SK-N-SH (cell line): ENCODE data around the gene PDE4D. TPM values are rescaled to one million over a fixed set of nuclear protein-coding genes. Genes with fewer than 3 reads are reported as not detected.

ENCODE experiments used
- CTCF ChIA-PET: fragments of 300-600, 350-600 bp; formaldehyde crosslinking; extraction: SDS; loops from one replicate; lab custom pipeline; 2021; lab: Yijun Ruan, JAX
- POLR2A ChIA-PET: fragments of 350-600 bp; sonication (Branson Sonifier 250); formaldehyde crosslinking; extraction: SDS; loops from one replicate; lab custom pipeline; 2020; ENCODE audit warnings: antibody characterized with exemption, inconsistent platforms; lab: Yijun Ruan, JAX
- DNase-seq: peaks from one replicate; pipeline ENCODE4 v3.0.0; 2012
- H2AFZ ChIP-seq: fragments of 200-600 bp; sonication (generic); 2 replicates; pipeline ENCODE4 v1.8.1; 2016; ENCODE audit warnings: antibody characterized with exemption, mild to moderate bottlenecking, low read depth
- H3F3A ChIP-seq: fragments of 200-600 bp; sonication (generic); replicated peaks from 2 replicates; pipeline ENCODE3; 2016; ENCODE audit warnings: antibody characterized with exemption, mild to moderate bottlenecking; ENCODE audit not compliant: insufficient read depth
- H3K27ac ChIP-seq, 2 experiments: fragments of 200-500 bp in 1 of 2; fragments of 200-600 bp in 1 of 2; sonication (Bioruptor generic) in 1 of 2; sonication (generic), shearing (Covaris generic) in 1 of 2; 2 replicates each; pipeline versions ENCODE4 v1.5.1 to v1.6.1; 2014 to 2016; ENCODE audit warnings: low read depth in 2 of 2, inconsistent platforms in 1 of 2, low read length in 1 of 2, mild to moderate bottlenecking in 1 of 2, mixed read lengths in 1 of 2
- H3K27me3 ChIP-seq: fragments of 200-600 bp; sonication (generic), shearing (Covaris generic); 2 replicates; pipeline ENCODE4 v1.6.1; 2016; ENCODE audit warnings: mixed run types; ENCODE audit not compliant: insufficient read depth
- H3K36me3 ChIP-seq, 2 experiments: fragments of 200-500 bp in 1 of 2; fragments of 200-600 bp in 1 of 2; sonication (Bioruptor generic) in 1 of 2; sonication (generic) in 1 of 2; replicated peaks in 1 of 2; 2 replicates each; pipeline versions ENCODE3 to v1.5.1; 2014 to 2016; ENCODE audit warnings: low read length in 1 of 2, mild to moderate bottlenecking in 1 of 2; ENCODE audit not compliant: insufficient read depth in 2 of 2, control insufficient read depth in 1 of 2
- H3K4me1 ChIP-seq, 2 experiments: fragments of 200-500 bp in 1 of 2; fragments of 200-600 bp in 1 of 2; sonication (Bioruptor generic) in 1 of 2; sonication (generic), shearing (Covaris generic) in 1 of 2; 2 replicates each; pipeline versions ENCODE4 v1.5.1 to v1.6.1; 2014 to 2016; ENCODE audit warnings: low read depth in 1 of 2, low read length in 1 of 2, mixed run types in 1 of 2; ENCODE audit not compliant: insufficient read depth in 2 of 2, control insufficient read depth in 1 of 2
- H3K4me2 ChIP-seq: fragments of 200-600 bp; sonication (generic), shearing (Covaris generic); 2 replicates; pipeline ENCODE4 v1.6.1; 2017; ENCODE audit warnings: mixed run types
- H3K4me3 ChIP-seq, 2 experiments: fragments of 200-500 bp in 1 of 2; fragments of 200-600 bp in 1 of 2; sonication (Bioruptor generic) in 1 of 2; sonication (generic), shearing (Covaris generic) in 1 of 2; 2 replicates each; pipeline versions ENCODE4 v1.5.1 to v1.8.1; 2014 to 2016; ENCODE audit warnings: low read depth in 2 of 2, inconsistent platforms in 1 of 2, low read length in 1 of 2, mild to moderate bottlenecking in 1 of 2, mixed read lengths in 1 of 2, moderate library complexity in 1 of 2
- H3K79me2 ChIP-seq: fragments of 200-600 bp; sonication (generic); 2 replicates; pipeline ENCODE4 v1.8.1; 2017; ENCODE audit warnings: mild to moderate bottlenecking; ENCODE audit not compliant: insufficient read depth
- H3K9ac ChIP-seq: fragments of 200-600 bp; sonication (generic); 2 replicates; pipeline ENCODE4 v1.6.1; 2017; ENCODE audit warnings: mixed run types
- H3K9me2 ChIP-seq: fragments of 200-600 bp; sonication (generic); 2 replicates; pipeline ENCODE4 v1.6.1; 2017; ENCODE audit warnings: mixed run types
- H3K9me3 ChIP-seq: fragments of 200-600 bp; sonication (generic); 2 replicates; pipeline ENCODE4 v1.6.1; 2017; ENCODE audit warnings: mixed run types, mild to moderate bottlenecking, moderate library complexity
- H4K20me1 ChIP-seq: fragments of 200-600 bp; sonication (generic); 2 replicates; pipeline ENCODE4 v1.6.1; 2017; ENCODE audit warnings: mild to moderate bottlenecking, mixed run types; ENCODE audit not compliant: insufficient read depth
- ELF1 ChIP-seq: IDR thresholded peaks from 2 replicates; pipeline ENCODE4 v1.4.0; 2012
- EP300 ChIP-seq, 2 experiments: IDR thresholded peaks; 2 replicates each; pipeline versions ENCODE4 v1.4.0 to v1.6.1; 2012; ENCODE audit warnings: borderline replicate concordance in 1 of 2, low read depth in 1 of 2, low read length in 1 of 2
- FOSL2 ChIP-seq: IDR thresholded peaks from 2 replicates; pipeline ENCODE4 v1.4.0; 2012; ENCODE audit warnings: low read depth, mild to moderate bottlenecking, moderate library complexity, borderline replicate concordance
- GABPA ChIP-seq: IDR thresholded peaks from 2 replicates; pipeline ENCODE4 v1.4.0; 2012; ENCODE audit warnings: low read depth, mild to moderate bottlenecking
- GATA2 ChIP-seq: sonication (generic); formaldehyde crosslinking; IDR thresholded peaks from 2 replicates; pipeline ENCODE4 v1.5.0; 2020; ENCODE audit warnings: mild to moderate bottlenecking, missing genetic modification reagents
- JUND ChIP-seq: IDR thresholded peaks from 2 replicates; pipeline ENCODE4 v1.4.0; 2012
- MEF2A ChIP-seq: IDR thresholded peaks from 2 replicates; pipeline ENCODE4 v1.4.0; 2012; ENCODE audit warnings: low read depth, borderline replicate concordance
- MXI1 ChIP-seq: IDR thresholded peaks from 2 replicates; pipeline ENCODE4 v1.6.1; 2012; ENCODE audit warnings: mild to moderate bottlenecking, low read depth, low read length, improper control_type of control experiment
- NFIC ChIP-seq: IDR thresholded peaks from 2 replicates; pipeline ENCODE4 v1.4.0; 2012; ENCODE audit warnings: borderline replicate concordance
- POLR2AphosphoS5 ChIP-seq: IDR thresholded peaks from 2 replicates; pipeline ENCODE4 v1.6.1; 2012; ENCODE audit warnings: low read depth, low read length
- RAD21 ChIP-seq: IDR thresholded peaks from 2 replicates; pipeline ENCODE4 v1.6.1; 2012; ENCODE audit warnings: mild to moderate bottlenecking, low read length
- RCOR1 ChIP-seq: fragments of 150-350 bp; IDR thresholded peaks from 2 replicates; pipeline ENCODE4 v1.6.1; 2017; ENCODE audit warnings: antibody characterized with exemption, low read length
- RFX5 ChIP-seq: IDR thresholded peaks from 2 replicates; pipeline ENCODE4 v1.6.1; 2012; ENCODE audit warnings: mild to moderate bottlenecking, improper control_type of control experiment, low read length
- RXRA ChIP-seq: IDR thresholded peaks from 2 replicates; pipeline ENCODE4 v1.4.0; 2012; ENCODE audit warnings: low read depth, mild to moderate bottlenecking, borderline replicate concordance
- SIN3A ChIP-seq: IDR thresholded peaks from 2 replicates; pipeline ENCODE4 v1.6.1; 2012; ENCODE audit warnings: low read depth, mild to moderate bottlenecking, low read length, moderate library complexity, borderline replicate concordance
- SMC3 ChIP-seq: IDR thresholded peaks from 2 replicates; pipeline ENCODE4 v1.6.1; 2012; ENCODE audit warnings: low read depth, low read length, improper control_type of control experiment
- TCF12 ChIP-seq: IDR thresholded peaks from 2 replicates; pipeline ENCODE4 v1.4.0; 2012
- YY1 ChIP-seq: IDR thresholded peaks from 2 replicates; pipeline ENCODE4 v1.4.0; 2012; ENCODE audit warnings: low read depth, mild to moderate bottlenecking
- WGBS: methylation state at CpG from one replicate; pipeline ENCODE4 v1.1.6; 2017; ENCODE audit warnings: low lambda C conversion rate; 5-methylcytosine and 5-hydroxymethylcytosine counted together
- polyA plus RNA-seq, 3 experiments: library from polyadenylated mRNA; depleted of rRNA; stranded (reverse); fragments of >200 nt; gene quantifications; 2 replicates each; pipeline ENCODE4 v1.2.3, GENCODE V29; 2012
- TF ChIP-seq, protein P1 (sequence below): fragments of 150-350 bp; IDR thresholded peaks from 2 replicates; pipeline ENCODE4 v1.6.1; 2016; ENCODE audit warnings: mild to moderate bottlenecking, low read depth, low read length
- TF ChIP-seq, protein P2 (sequence below): IDR thresholded peaks from 2 replicates; pipeline ENCODE4 v1.4.0; 2012; ENCODE audit warnings: low read depth, borderline replicate concordance
- TF ChIP-seq, protein P3 (sequence below): IDR thresholded peaks from 2 replicates; pipeline ENCODE4; 2012
- TF ChIP-seq, protein P4 (sequence below): IDR thresholded peaks from 2 replicates; pipeline ENCODE4 v1.6.1; 2012; ENCODE audit warnings: mild to moderate bottlenecking, low read depth, low read length, moderate library complexity

The PDE4D gene
- polyA plus RNA-seq, 1 of the 3 experiments (the other 2 are of a cell fraction): 2.4 TPM

DNA sequence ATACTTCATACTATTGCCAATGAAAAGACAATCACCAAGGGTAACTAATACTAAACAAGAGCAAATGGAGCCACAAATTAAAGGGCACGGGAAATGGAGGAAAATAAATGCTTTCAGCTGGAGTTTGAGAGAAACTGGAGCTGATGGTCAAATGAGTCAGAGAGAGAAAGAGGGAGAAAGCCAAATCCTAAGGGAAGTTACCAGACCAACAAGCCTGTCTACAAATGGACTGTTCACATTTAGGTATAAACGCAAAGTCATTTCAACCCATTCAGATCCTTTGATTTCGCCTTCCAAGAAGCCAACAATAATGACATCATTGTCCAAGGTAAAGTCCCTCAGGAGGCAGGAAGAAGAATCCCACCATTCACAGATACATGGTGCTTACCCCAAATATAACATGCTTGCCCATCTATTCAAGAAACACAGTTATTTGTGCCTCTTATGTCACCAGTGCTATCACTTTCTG lies 958.9 kb downstream of the PDE4D start:
- Histone ChIP-seq H4K20me1 (no peaks in the 10 kb centered on the region), H3K36me3 (no peaks in the 10 kb centered on the region), H3K9ac (no peak overlapping the region), H3F3A (no peaks in the 10 kb centered on the region), H3K9me2 (no peaks in the 10 kb centered on the region), H3K4me1 (no peaks in the 10 kb centered on the region), H3K27ac (peak overlapping the region in 1 of 2 experiments; percentile 51; a peak in 2 of 4 replicates), H3K9me3 (no peaks in the 10 kb centered on the region), H3K4me3 (no peak overlapping the region), H3K79me2 (no peaks in the 10 kb centered on the region), H2AFZ (peak overlapping the region; percentile 46; the same call in 1 of the 2 replicates), H3K27me3 (no peaks in the 10 kb centered on the region; the same call in 1 of the 2 replicates), H3K4me2 (no peak overlapping the region)
- ChIA-PET POLR2A (no interaction called here), CTCF (interaction anchor here (0.6 kb wide), 1 partner anchor 23 kb away, joined by 5 read pairs; no protein-coding TSS in a partner anchor)
- no peak for DNase-seq
- TF ChIP-seq EP300 (IDR thresholded peaks at IDR 0.05; ENCODE audit: borderline replicate concordance in 1 of 2, low read depth in 1 of 2, low read length in 1 of 2) (no peak), GATA2 (CRISPR knock-in tag) (no peak), RXRA (no peak), SMC3 (no peak), RFX5 (no peak), RAD21 (no peak), ELF1 (no peak), MXI1 (no peak), POLR2AphosphoS5 (no peak), SIN3A (no peak), GABPA (no peak), MEF2A (no peak)
- TF ChIP-seq, protein P1, sequence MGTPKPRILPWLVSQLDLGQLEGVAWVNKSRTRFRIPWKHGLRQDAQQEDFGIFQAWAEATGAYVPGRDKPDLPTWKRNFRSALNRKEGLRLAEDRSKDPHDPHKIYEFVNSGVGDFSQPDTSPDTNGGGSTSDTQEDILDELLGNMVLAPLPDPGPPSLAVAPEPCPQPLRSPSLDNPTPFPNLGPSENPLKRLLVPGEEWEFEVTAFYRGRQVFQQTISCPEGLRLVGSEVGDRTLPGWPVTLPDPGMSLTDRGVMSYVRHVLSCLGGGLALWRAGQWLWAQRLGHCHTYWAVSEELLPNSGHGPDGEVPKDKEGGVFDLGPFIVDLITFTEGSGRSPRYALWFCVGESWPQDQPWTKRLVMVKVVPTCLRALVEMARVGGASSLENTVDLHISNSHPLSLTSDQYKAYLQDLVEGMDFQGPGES: no peak
- TF ChIP-seq, protein P2, sequence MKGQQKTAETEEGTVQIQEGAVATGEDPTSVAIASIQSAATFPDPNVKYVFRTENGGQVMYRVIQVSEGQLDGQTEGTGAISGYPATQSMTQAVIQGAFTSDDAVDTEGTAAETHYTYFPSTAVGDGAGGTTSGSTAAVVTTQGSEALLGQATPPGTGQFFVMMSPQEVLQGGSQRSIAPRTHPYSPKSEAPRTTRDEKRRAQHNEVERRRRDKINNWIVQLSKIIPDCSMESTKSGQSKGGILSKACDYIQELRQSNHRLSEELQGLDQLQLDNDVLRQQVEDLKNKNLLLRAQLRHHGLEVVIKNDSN: no peak
- 74% methylated on average over 3 of the region's 3 CpGs for WGBS

DNA sequence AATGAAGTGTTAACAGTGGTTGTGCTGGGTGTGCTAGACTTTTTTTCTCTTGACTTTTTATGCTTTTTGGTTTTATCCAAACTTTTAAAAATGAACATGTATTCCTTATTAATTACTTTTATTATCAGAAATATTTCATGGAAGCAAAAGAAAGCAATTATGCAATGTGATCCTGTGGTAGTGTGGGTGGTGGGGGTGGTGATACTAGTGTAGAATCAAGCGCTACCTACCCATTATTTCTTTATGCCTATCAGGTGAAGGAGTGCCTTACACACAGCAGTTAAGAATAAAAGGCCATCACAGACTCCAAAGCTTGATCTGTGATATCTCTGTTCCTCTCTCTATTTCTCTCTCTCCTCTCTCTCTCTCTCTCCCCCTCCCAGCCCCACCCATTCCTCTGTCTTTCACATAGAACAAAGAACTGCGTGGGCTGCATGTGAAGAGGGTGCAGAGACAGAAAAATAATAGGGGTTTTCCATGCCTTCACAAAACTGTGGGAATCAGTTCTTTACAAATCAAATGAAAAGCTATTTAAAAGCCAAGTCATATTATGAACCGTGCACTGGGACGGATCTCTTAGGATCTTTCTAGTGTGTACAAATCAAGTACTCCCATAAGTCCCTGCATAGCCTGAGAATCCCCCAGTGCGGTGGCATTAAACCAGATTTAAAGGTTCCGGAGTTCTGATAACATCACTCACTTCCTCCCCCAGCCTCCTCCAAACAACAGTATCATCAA lies 959.5 kb downstream of the PDE4D start:
- ChIA-PET CTCF (interaction anchor here (0.6 kb wide), 1 partner anchor 24 kb away, joined by 5 read pairs; no protein-coding TSS in a partner anchor), POLR2A (no interaction called here)
- Histone ChIP-seq H3K9me3 (no peaks in the 10 kb centered on the region), H3K9ac (no peak overlapping the region), H3K9me2 (no peaks in the 10 kb centered on the region), H3K27me3 (no peaks in the 10 kb centered on the region; the same call in 1 of the 2 replicates), H3K4me3 (no peak overlapping the region), H3K36me3 (no peaks in the 10 kb centered on the region), H3K4me1 (no peaks in the 10 kb centered on the region), H3K4me2 (no peak overlapping the region), H2AFZ (peak overlapping the region; percentile 46; the same call in 1 of the 2 replicates), H4K20me1 (no peaks in the 10 kb centered on the region), H3F3A (no peaks in the 10 kb centered on the region), H3K27ac (peak overlapping the region in 1 of 2 experiments; percentile 51; a peak in 2 of 4 replicates), H3K79me2 (no peaks in the 10 kb centered on the region)
- 65% methylated on average over 6 of the region's 6 CpGs for WGBS
- no peak for DNase-seq
- TF ChIP-seq ELF1 (no peak), RCOR1 (no peak), GATA2 (CRISPR knock-in tag) (no peak), TCF12 (no peak), MXI1 (no peak), YY1 (no peak), JUND (no peak), POLR2AphosphoS5 (no peak), FOSL2 (no peak), NFIC (no peak), SMC3 (no peak)
- TF ChIP-seq, protein P3, sequence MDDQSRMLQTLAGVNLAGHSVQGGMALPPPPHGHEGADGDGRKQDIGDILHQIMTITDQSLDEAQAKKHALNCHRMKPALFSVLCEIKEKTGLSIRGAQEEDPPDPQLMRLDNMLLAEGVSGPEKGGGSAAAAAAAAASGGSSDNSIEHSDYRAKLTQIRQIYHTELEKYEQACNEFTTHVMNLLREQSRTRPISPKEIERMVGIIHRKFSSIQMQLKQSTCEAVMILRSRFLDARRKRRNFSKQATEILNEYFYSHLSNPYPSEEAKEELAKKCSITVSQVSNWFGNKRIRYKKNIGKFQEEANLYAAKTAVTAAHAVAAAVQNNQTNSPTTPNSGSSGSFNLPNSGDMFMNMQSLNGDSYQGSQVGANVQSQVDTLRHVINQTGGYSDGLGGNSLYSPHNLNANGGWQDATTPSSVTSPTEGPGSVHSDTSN: no peak
- TF ChIP-seq, protein P4, sequence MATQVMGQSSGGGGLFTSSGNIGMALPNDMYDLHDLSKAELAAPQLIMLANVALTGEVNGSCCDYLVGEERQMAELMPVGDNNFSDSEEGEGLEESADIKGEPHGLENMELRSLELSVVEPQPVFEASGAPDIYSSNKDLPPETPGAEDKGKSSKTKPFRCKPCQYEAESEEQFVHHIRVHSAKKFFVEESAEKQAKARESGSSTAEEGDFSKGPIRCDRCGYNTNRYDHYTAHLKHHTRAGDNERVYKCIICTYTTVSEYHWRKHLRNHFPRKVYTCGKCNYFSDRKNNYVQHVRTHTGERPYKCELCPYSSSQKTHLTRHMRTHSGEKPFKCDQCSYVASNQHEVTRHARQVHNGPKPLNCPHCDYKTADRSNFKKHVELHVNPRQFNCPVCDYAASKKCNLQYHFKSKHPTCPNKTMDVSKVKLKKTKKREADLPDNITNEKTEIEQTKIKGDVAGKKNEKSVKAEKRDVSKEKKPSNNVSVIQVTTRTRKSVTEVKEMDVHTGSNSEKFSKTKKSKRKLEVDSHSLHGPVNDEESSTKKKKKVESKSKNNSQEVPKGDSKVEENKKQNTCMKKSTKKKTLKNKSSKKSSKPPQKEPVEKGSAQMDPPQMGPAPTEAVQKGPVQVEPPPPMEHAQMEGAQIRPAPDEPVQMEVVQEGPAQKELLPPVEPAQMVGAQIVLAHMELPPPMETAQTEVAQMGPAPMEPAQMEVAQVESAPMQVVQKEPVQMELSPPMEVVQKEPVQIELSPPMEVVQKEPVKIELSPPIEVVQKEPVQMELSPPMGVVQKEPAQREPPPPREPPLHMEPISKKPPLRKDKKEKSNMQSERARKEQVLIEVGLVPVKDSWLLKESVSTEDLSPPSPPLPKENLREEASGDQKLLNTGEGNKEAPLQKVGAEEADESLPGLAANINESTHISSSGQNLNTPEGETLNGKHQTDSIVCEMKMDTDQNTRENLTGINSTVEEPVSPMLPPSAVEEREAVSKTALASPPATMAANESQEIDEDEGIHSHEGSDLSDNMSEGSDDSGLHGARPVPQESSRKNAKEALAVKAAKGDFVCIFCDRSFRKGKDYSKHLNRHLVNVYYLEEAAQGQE: no peak
